Body of pancreas (tissue), 4 donors: ENCODE data around the gene SLC25A21.

Experiments
- POLR2A ChIP-seq, 3 donors: fragments of 450-650 bp; IDR thresholded peaks; one replicate each; pipeline ENCODE4 v1.6.1; 2016; ENCODE audit warnings: antibody characterized with exemption in 3 of 3, mild to moderate bottlenecking in 2 of 3
- TF ChIP-seq, protein P1 (sequence below), 7 experiments: fragments of 450-650 bp in 4 of 7; fragments of 200-600 bp in 3 of 7; sonication (generic) in 3 of 7; IDR thresholded peaks; one replicate each; pipeline ENCODE4 v1.5.1; 2016 to 2019; ENCODE audit warnings: antibody characterized with exemption in 7 of 7

DNA sequence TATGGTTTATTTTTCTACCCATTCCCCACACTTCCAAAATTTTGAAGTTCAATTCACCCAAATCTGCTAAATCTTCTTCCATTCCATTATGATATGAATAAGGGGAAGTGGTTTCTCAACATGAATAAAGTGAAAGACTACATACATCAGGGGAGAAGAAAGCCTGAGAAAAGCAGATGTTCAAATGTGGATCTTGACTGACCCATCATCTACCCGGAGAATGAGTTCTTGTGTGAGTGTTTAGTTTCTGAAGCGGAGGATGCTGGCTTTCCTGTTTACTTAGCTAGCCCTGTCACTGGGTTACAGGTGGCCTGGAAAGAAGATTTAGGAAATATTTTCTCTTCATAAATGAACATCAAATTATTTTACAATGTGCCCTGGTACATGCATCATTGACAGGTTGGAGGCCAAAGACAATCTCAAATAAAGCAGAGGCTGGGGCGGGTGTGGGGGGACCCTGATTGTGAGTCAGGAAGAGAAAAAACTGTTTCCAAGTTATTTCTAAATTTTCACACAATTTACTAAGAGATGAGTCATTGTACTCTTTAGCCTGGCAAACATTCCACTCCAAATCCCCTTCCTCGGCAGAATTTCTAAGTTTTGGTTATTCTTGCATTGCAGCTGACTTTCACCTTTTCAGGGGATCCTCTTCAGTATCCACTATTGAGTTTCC is 135.6 kb downstream of the SLC25A21 start:
- TF ChIP-seq, protein P1, sequence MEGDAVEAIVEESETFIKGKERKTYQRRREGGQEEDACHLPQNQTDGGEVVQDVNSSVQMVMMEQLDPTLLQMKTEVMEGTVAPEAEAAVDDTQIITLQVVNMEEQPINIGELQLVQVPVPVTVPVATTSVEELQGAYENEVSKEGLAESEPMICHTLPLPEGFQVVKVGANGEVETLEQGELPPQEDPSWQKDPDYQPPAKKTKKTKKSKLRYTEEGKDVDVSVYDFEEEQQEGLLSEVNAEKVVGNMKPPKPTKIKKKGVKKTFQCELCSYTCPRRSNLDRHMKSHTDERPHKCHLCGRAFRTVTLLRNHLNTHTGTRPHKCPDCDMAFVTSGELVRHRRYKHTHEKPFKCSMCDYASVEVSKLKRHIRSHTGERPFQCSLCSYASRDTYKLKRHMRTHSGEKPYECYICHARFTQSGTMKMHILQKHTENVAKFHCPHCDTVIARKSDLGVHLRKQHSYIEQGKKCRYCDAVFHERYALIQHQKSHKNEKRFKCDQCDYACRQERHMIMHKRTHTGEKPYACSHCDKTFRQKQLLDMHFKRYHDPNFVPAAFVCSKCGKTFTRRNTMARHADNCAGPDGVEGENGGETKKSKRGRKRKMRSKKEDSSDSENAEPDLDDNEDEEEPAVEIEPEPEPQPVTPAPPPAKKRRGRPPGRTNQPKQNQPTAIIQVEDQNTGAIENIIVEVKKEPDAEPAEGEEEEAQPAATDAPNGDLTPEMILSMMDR (IDR thresholded peaks at IDR 0.05), result no peak
- TF ChIP-seq POLR2A (IDR thresholded peaks at IDR 0.05), result no peak
